ENCODE measurements around the gene SNX30. TPM values are rescaled to one million over a fixed set of nuclear protein-coding genes. Genes with fewer than 3 reads are reported as not detected.

Gene SNX30
- total RNA-seq, 2 experiments from 2014 or later = 13.5 to 19.8 TPM

DNA sequence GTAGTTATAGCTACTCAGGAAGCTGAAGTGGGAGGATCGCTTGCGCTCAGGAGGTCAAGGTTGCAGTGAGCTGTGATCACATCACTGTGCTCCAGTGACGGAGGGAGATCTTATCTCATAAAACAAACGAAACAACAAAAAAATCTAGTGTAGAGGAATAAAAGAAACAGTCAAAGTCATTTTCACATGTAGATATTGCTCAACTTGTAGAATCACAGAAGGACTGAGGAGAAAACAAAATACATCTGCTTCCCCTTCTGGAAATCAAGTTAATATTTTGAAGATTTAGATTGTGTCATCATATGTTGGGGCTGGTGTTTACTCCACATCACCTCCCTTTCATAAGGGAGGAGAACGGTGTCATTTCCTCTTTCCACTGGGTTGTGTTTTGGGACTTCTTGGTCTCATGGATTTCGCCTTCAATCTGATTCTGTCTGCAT lies 148.3 kb downstream of the SNX30 start:
- peaks cover 6% of the 10 kb centered on the region for H3K4me1 ChIP-seq (ENCODE audit: insufficient read depth, low read length, poor library complexity, severe bottlenecking)
- ChIA-PET POLR2A (interaction anchor here (1.0 kb wide), 1 partner anchor 69 kb away, joined by 3 read pairs; no protein-coding TSS in a partner anchor), CTCF (ENCODE audit: unreplicated experiment) (no interaction called here)
- intact Hi-C loops (cut with micrococcal nuclease; ENCODE audit: unreplicated experiment) = no loop called here
- H3K9me3 ChIP-seq (ENCODE audit: low read length) = no peaks in the 10 kb centered on the region
- H3K4me2 ChIP-seq (ENCODE audit: low read length) = no peak overlapping the region
- no peaks in the 10 kb centered on the region for H3K9me2 ChIP-seq (ENCODE audit: insufficient read depth, low read length)
- no peaks in the 10 kb centered on the region for H3K36me3 ChIP-seq (ENCODE audit: insufficient read depth, low read length)
- BruUV-seq (replicated peaks) = no TSS peak
- no peak overlapping the region for H2AFZ ChIP-seq (ENCODE audit: low read length)
- no peaks in the 10 kb centered on the region for H3K79me2 ChIP-seq (ENCODE audit: insufficient read depth, low read depth, low read length)
- H4K20me1 ChIP-seq (ENCODE audit: insufficient read depth, low read length) = no peaks in the 10 kb centered on the region
- no peak overlapping the region for H3K27ac ChIP-seq (ENCODE audit: low read depth, low read length, poor library complexity, severe bottlenecking)
- DNase-seq (ENCODE audit: low spot score) = no peak
- no peak for TF ChIP-seq EZH2phosphoT487 (IDR thresholded peaks at IDR 0.05; ENCODE audit: borderline replicate concordance, low read depth, low read length)
- TF ChIP-seq CTCF (conservative IDR thresholded peaks at IDR 0.05; ENCODE audit: low read length) = no peak
- no peak overlapping the region for H3K4me3 ChIP-seq (ENCODE audit: low read depth, low read length, poor library complexity, severe bottlenecking)

DNA sequence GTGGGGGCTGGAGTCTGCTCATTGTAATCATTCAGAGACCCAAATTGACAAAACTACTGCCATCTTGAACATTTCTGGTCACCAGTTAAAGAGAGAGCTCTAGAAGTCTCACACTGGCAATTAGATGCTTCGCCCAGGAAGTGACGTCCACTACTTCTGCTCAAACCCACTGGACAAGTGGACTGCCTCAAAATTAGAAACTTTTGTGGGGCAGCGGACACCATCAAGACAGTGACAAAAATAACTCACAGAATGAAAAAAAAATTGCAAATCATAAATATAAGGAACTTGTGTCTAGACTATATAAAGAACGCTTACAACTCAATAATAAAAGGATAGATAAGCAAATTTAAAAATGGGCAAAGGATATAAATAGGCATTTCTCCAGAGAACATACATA lies 149.9 kb downstream of the SNX30 start:
- Histone ChIP-seq H3K4me2 (ENCODE audit: low read length) (no peak overlapping the region), H3K9me2 (ENCODE audit: insufficient read depth, low read length) (no peaks in the 10 kb centered on the region), H3K36me3 (ENCODE audit: insufficient read depth, low read length) (no peaks in the 10 kb centered on the region), H3K27ac (ENCODE audit: low read depth, low read length, poor library complexity, severe bottlenecking) (no peak overlapping the region), H3K4me1 (ENCODE audit: insufficient read depth, low read length, poor library complexity, severe bottlenecking) (peaks cover 6% of the 10 kb centered on the region), H3K4me3 (ENCODE audit: low read depth, low read length, poor library complexity, severe bottlenecking) (no peak overlapping the region), H4K20me1 (ENCODE audit: insufficient read depth, low read length) (no peaks in the 10 kb centered on the region), H3K9me3 (ENCODE audit: low read length) (no peaks in the 10 kb centered on the region), H3K79me2 (ENCODE audit: insufficient read depth, low read depth, low read length) (no peaks in the 10 kb centered on the region), H2AFZ (ENCODE audit: low read length) (no peak overlapping the region)
- DNase-seq (ENCODE audit: low spot score) = no peak
- ChIA-PET CTCF (ENCODE audit: unreplicated experiment) (no interaction called here), POLR2A (interaction anchor here (0.8 kb wide), 1 partner anchor 265 kb away, joined by 3 read pairs; no protein-coding TSS in a partner anchor)
- BruUV-seq (replicated peaks) = no TSS peak
- intact Hi-C loops (cut with micrococcal nuclease; ENCODE audit: unreplicated experiment) = loop anchor here (10.0 kb wide), 1 partner anchor 806 kb away; no protein-coding TSS in a partner anchor
- TF ChIP-seq EZH2phosphoT487 (IDR thresholded peaks at IDR 0.05; ENCODE audit: borderline replicate concordance, low read depth, low read length) (no peak), CTCF (conservative IDR thresholded peaks at IDR 0.05; ENCODE audit: low read length) (no peak)

GRCh38 chr9:112900901-112901300 lies 150.3 kb downstream of the SNX30 start:
- TF ChIP-seq CTCF (conservative IDR thresholded peaks at IDR 0.05; ENCODE audit: low read length) (no peak), EZH2phosphoT487 (IDR thresholded peaks at IDR 0.05; ENCODE audit: borderline replicate concordance, low read depth, low read length) (no peak)
- ChIA-PET CTCF (ENCODE audit: unreplicated experiment) (interaction anchor here (0.5 kb wide), 1 partner anchor 60 kb away, joined by 7 read pairs; no protein-coding TSS in a partner anchor), POLR2A (no interaction called here)
- intact Hi-C loops (cut with micrococcal nuclease; ENCODE audit: unreplicated experiment) = loop anchor here (10.0 kb wide), 1 partner anchor 806 kb away; no protein-coding TSS in a partner anchor
- Histone ChIP-seq H4K20me1 (ENCODE audit: insufficient read depth, low read length) (no peaks in the 10 kb centered on the region), H3K9me3 (ENCODE audit: low read length) (no peaks in the 10 kb centered on the region), H3K4me1 (ENCODE audit: insufficient read depth, low read length, poor library complexity, severe bottlenecking) (peaks cover 5% of the 10 kb centered on the region), H2AFZ (ENCODE audit: low read length) (no peak overlapping the region), H3K9me2 (ENCODE audit: insufficient read depth, low read length) (no peaks in the 10 kb centered on the region), H3K79me2 (ENCODE audit: insufficient read depth, low read depth, low read length) (no peaks in the 10 kb centered on the region), H3K27ac (ENCODE audit: low read depth, low read length, poor library complexity, severe bottlenecking) (no peak overlapping the region), H3K4me2 (ENCODE audit: low read length) (no peak overlapping the region), H3K36me3 (ENCODE audit: insufficient read depth, low read length) (no peaks in the 10 kb centered on the region), H3K4me3 (ENCODE audit: low read depth, low read length, poor library complexity, severe bottlenecking) (no peak overlapping the region)
- no peak for DNase-seq (ENCODE audit: low spot score)
- BruUV-seq (replicated peaks) = no TSS peak
